ENCODE results near the gene MED27.
A peak's percentile ranks its signal among the peaks of the same experiment; 100 is the strongest.

MED27 gene

GRCh38 chr9:131885144-131885609 is 194.5 kb downstream of the MED27 start (continued):
- no peak for TF ChIP-seq ZNF18 (tag by site-specific recombination; IDR thresholded peaks at IDR 0.05)
- no peak for TF ChIP-seq ZNF302 (tag by site-specific recombination; IDR thresholded peaks at IDR 0.05; ENCODE audit: low read depth)
- TF ChIP-seq ZNF501 (tag by site-specific recombination; IDR thresholded peaks at IDR 0.05) = no peak
- no peak for TF ChIP-seq ZBTB7A (tag by site-specific recombination; IDR thresholded peaks at IDR 0.05; ENCODE audit: low read depth)
- TF ChIP-seq HOXC10 (CRISPR knock-in tag; IDR thresholded peaks at IDR 0.05) = no peak
- no peak for TF ChIP-seq ZNF184 (tag by site-specific recombination; IDR thresholded peaks at IDR 0.05)
- TF ChIP-seq ZNF416 (tag by site-specific recombination; IDR thresholded peaks at IDR 0.05) = no peak
- no peak for TF ChIP-seq REPIN1 (tag by site-specific recombination; IDR thresholded peaks at IDR 0.05; ENCODE audit: low read depth)

- ChIA-PET POLR2A (no interaction called here), CTCF (interaction anchor here (0.6 to 1.3 kb wide), 2 partner anchors 17 to 352 kb away, joined by 3 to 4 read pairs; no protein-coding TSS in a partner anchor)
- H3K9me3 ChIP-seq (ENCODE audit: control insufficient read depth, insufficient read depth, low read depth, low read length) = no peaks in the 10 kb centered on the region
- H3K4me1 ChIP-seq (ENCODE audit: control insufficient read depth, insufficient read depth, low read length) = no peaks in the 10 kb centered on the region
- H3K36me3 ChIP-seq (ENCODE audit: control insufficient read depth in 2 of 2, insufficient read depth in 1 of 2, low read length in 2 of 2) = peaks cover 0 to 5% of the 10 kb centered on the region in 2 experiments; a peak in 1 of 3 replicates
- H3K4me3 ChIP-seq (ENCODE audit: low read depth, low read length) = no peak overlapping the region
- TF ChIP-seq ZNF24 (tag by site-specific recombination; IDR thresholded peaks at IDR 0.05) = no peak
- TF ChIP-seq ZFHX2 (tag by site-specific recombination; conservative IDR thresholded peaks at IDR 0.05) = no peak
- TF ChIP-seq ZNF623 (tag by site-specific recombination; IDR thresholded peaks at IDR 0.05) = peak; percentile 91
- TF ChIP-seq ZNF621 (tag by site-specific recombination; IDR thresholded peaks at IDR 0.05) = no peak
- TF ChIP-seq HOXA7 (CRISPR knock-in tag; IDR thresholded peaks at IDR 0.05; ENCODE audit: borderline replicate concordance) = no peak
- TF ChIP-seq REPIN1 (tag by site-specific recombination; IDR thresholded peaks at IDR 0.05; ENCODE audit: low read depth) = no peak
- no peak overlapping the region for H3K27ac ChIP-seq (ENCODE audit: extremely low read depth, low read depth, low read length)
Measured at GRCh38 chr9:131884222-131884621, 195.4 kb downstream of the MED27 start.

- CTCF ChIA-PET = interaction anchor here (0.8 kb wide), 1 partner anchor 120 kb away, joined by 3 read pairs; no protein-coding TSS in a partner anchor
- no peak overlapping the region for H3K4me3 ChIP-seq (ENCODE audit: low read depth, low read length)
- peaks cover 0 to 5% of the 10 kb centered on the region in 2 experiments; a peak in 1 of 3 replicates for H3K36me3 ChIP-seq (ENCODE audit: control insufficient read depth in 2 of 2, insufficient read depth in 1 of 2, low read length in 2 of 2)
- H3K27ac ChIP-seq (ENCODE audit: extremely low read depth, low read depth, low read length) = no peak overlapping the region
- H3K4me1 ChIP-seq (ENCODE audit: control insufficient read depth, insufficient read depth, low read length) = no peaks in the 10 kb centered on the region
- POLR2A ChIA-PET = no interaction called here
- TF ChIP-seq EGR2 (tag by site-specific recombination; IDR thresholded peaks at IDR 0.05; ENCODE audit: low read depth) (0 out of 2 replicates have a peak, but pooled peaks have one; percentile 8), OVOL3 (tag by site-specific recombination; IDR thresholded peaks at IDR 0.05) (no peak)
- no peaks in the 10 kb centered on the region for H3K9me3 ChIP-seq (ENCODE audit: control insufficient read depth, insufficient read depth, low read depth, low read length)
Measured at GRCh38 chr9:131880833-131881583, 198.7 kb downstream of the MED27 start.

GRCh38 chr9:131879911-131880290 is 199.8 kb downstream of the MED27 start:
- TF ChIP-seq HIC1 (tag by site-specific recombination; IDR thresholded peaks at IDR 0.05) = no peak
- TF ChIP-seq ZNF292 (tag by site-specific recombination; IDR thresholded peaks at IDR 0.05; ENCODE audit: borderline replicate concordance, low read depth) = no peak
- TF ChIP-seq ZNF223 (tag by site-specific recombination; IDR thresholded peaks at IDR 0.05) = no peak
- no peak for TF ChIP-seq ZNF707 (tag by site-specific recombination; IDR thresholded peaks at IDR 0.05)
- Histone ChIP-seq H3K36me3 (ENCODE audit: control insufficient read depth in 2 of 2, insufficient read depth in 1 of 2, low read length in 2 of 2) (peaks cover 0 to 5% of the 10 kb centered on the region in 2 experiments; a peak in 1 of 3 replicates), H3K4me1 (ENCODE audit: control insufficient read depth, insufficient read depth, low read length) (no peaks in the 10 kb centered on the region), H3K27ac (ENCODE audit: extremely low read depth, low read depth, low read length) (no peak overlapping the region), H3K4me3 (ENCODE audit: low read depth, low read length) (no peak overlapping the region), H3K9me3 (ENCODE audit: control insufficient read depth, insufficient read depth, low read depth, low read length) (no peaks in the 10 kb centered on the region)
- ChIA-PET CTCF (no interaction called here), POLR2A (no interaction called here)

Measured in HEK293 (cell line).